ENCODE data around the gene SLC2A11.

SLC2A11 gene

GRCh38 chr22:23889620-23890019, 31.9 kb downstream of the SLC2A11 start:
- no peak overlapping the region for H3K4me3 ChIP-seq (replicated peaks; ENCODE audit: insufficient read depth, low read length)
- no peak for TF ChIP-seq SPI1 (IDR thresholded peaks at IDR 0.05; ENCODE audit: borderline replicate concordance, low read depth)
- no peak for TF ChIP-seq GABPA (IDR thresholded peaks at IDR 0.05; ENCODE audit: low read depth)
- no peak for TF ChIP-seq CTCF (IDR thresholded peaks at IDR 0.05; ENCODE audit: insufficient read depth, low read length)
- TF ChIP-seq REST (IDR thresholded peaks at IDR 0.05; ENCODE audit: insufficient replicate concordance, low read depth): no peak
- TF ChIP-seq POLR2AphosphoS5 (IDR thresholded peaks at IDR 0.05; ENCODE audit: low read depth): no peak
- H3K27ac ChIP-seq (replicated peaks): no peak overlapping the region
- no peak for DNase-seq (ENCODE audit: low read depth in 1 of 2, low spot score in 1 of 2)
- no peaks in the 10 kb centered on the region for H3K27me3 ChIP-seq (ENCODE audit: insufficient read depth, poor library complexity, severe bottlenecking)

DNA sequence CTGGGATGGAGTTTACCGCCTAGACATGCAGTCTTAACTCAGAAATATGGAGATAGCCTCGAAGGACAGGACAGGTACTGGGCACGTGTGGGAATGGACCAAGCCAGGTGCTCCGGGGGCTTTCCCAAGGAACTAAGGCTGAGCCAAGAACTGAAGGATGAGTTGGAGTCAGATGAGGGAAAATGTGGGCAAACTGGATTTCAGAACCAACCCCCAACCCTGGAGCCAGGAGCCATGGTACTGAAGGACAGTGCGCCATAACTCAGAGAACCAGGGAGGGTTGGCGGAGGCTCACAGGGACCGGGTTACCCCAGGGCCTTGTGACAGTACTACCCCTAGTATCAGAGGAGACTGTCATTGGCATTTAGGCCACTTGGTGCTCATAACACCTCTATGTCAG, 34.1 kb downstream of the SLC2A11 start:
- H3K4me3 ChIP-seq (replicated peaks; ENCODE audit: insufficient read depth, low read length): no peak overlapping the region
- TF ChIP-seq CTCF (IDR thresholded peaks at IDR 0.05; ENCODE audit: insufficient read depth, low read length) (no peak), GABPA (IDR thresholded peaks at IDR 0.05; ENCODE audit: low read depth) (no peak), REST (IDR thresholded peaks at IDR 0.05; ENCODE audit: insufficient replicate concordance, low read depth) (no peak), SPI1 (IDR thresholded peaks at IDR 0.05; ENCODE audit: borderline replicate concordance, low read depth) (no peak), POLR2AphosphoS5 (IDR thresholded peaks at IDR 0.05; ENCODE audit: low read depth) (no peak)
- no peak overlapping the region for H3K27ac ChIP-seq (replicated peaks)
- no peaks in the 10 kb centered on the region for H3K27me3 ChIP-seq (ENCODE audit: insufficient read depth, poor library complexity, severe bottlenecking)
- no peak for DNase-seq (ENCODE audit: low read depth in 1 of 2, low spot score in 1 of 2)

- no peak for DNase-seq (ENCODE audit: low read depth in 1 of 2, low spot score in 1 of 2)
- Histone ChIP-seq H3K27ac (replicated peaks) (no peak overlapping the region), H3K4me3 (replicated peaks; ENCODE audit: insufficient read depth, low read length) (no peak overlapping the region), H3K27me3 (ENCODE audit: insufficient read depth, poor library complexity, severe bottlenecking) (no peaks in the 10 kb centered on the region)
- TF ChIP-seq SPI1 (IDR thresholded peaks at IDR 0.05; ENCODE audit: borderline replicate concordance, low read depth): no peak
- no peak for TF ChIP-seq CTCF (IDR thresholded peaks at IDR 0.05; ENCODE audit: insufficient read depth, low read length)
- no peak for TF ChIP-seq REST (IDR thresholded peaks at IDR 0.05; ENCODE audit: insufficient replicate concordance, low read depth)
- no peak for TF ChIP-seq GABPA (IDR thresholded peaks at IDR 0.05; ENCODE audit: low read depth)
- no peak for TF ChIP-seq POLR2AphosphoS5 (IDR thresholded peaks at IDR 0.05; ENCODE audit: low read depth)
Measured at GRCh38 chr22:23892130-23892529, 34.5 kb downstream of the SLC2A11 start.
